PC-3 (cell line): ENCODE measurements around the gene ARHGDIG. TPM values are rescaled to one million over a fixed set of nuclear protein-coding genes. Genes with fewer than 3 reads are reported as not detected.

Source experiments
- ATAC-seq: fragments of 200-7000 bp; cut with Tn5 transposase; 2 replicates; pipeline ENCODE4 v1.9.1; 2020; ENCODE audit warnings: mild to moderate bottlenecking, moderate library complexity
- BruUV-seq: library from RNA; stranded (reverse); fragments of 400-500 nt; replicated peaks from 2 replicates; lab custom pipeline; 2021; lab: Mats Ljungman, UMichigan
- CTCF ChIA-PET: fragments of 300-600 bp; sonication (Branson Sonifier 250); formaldehyde crosslinking; loops from one replicate; lab custom pipeline; 2022; ENCODE audit warnings: antibody characterized with exemption; lab: Charles Lee
- POLR2A ChIA-PET: fragments of 300-600 bp; sonication (Branson Sonifier 250); formaldehyde crosslinking; loops from one replicate; lab custom pipeline; 2022; ENCODE audit warnings: antibody characterized with exemption; ENCODE audit not compliant: unreplicated experiment; lab: Charles Lee
- DNase-seq: peaks from one replicate; pipeline ENCODE4 v3.0.0-alpha.2; 2015
- H2AFZ ChIP-seq: fragments of 300-600 bp; sonication (generic); 2 replicates; pipeline ENCODE4 v1.6.0; 2016; ENCODE audit warnings: antibody characterized with exemption, low read length
- H3F3A ChIP-seq: fragments of 300-600 bp; sonication (generic); one replicate; pipeline ENCODE4 v1.6.0; 2017; ENCODE audit warnings: antibody characterized with exemption, low read length, control low read depth, mild to moderate bottlenecking; ENCODE audit not compliant: unreplicated experiment
- H3K27ac ChIP-seq: fragments of 300-600 bp; sonication (generic); 2 replicates; pipeline ENCODE4 v1.5.1; 2016; ENCODE audit warnings: mild to moderate bottlenecking, low read length
- H3K27me3 ChIP-seq: fragments of 300-600 bp; sonication (generic); 2 replicates; pipeline ENCODE4 v1.6.1; 2016; ENCODE audit warnings: low read length, mixed read lengths
- H3K36me3 ChIP-seq: fragments of 300-600 bp; sonication (generic); 2 replicates; pipeline ENCODE4 v1.6.1; 2016; ENCODE audit warnings: low read depth, mixed run types, low read length, mixed read lengths
- H3K4me1 ChIP-seq: fragments of 300-600 bp; sonication (generic); 2 replicates; pipeline ENCODE4 v1.5.1; 2016; ENCODE audit warnings: low read length; ENCODE audit not compliant: insufficient read depth
- H3K4me2 ChIP-seq: fragments of 300-600 bp; sonication (generic); 2 replicates; pipeline ENCODE4 v1.6.0; 2016; ENCODE audit warnings: low read length
- H3K4me3 ChIP-seq: fragments of 300-600 bp; sonication (generic); 2 replicates; pipeline ENCODE4 v1.5.1; 2016; ENCODE audit warnings: mild to moderate bottlenecking, low read length, mixed read lengths
- H3K79me2 ChIP-seq: fragments of 300-600 bp; sonication (generic); 2 replicates; pipeline ENCODE4 v1.6.1; 2017; ENCODE audit warnings: low read length, mixed read lengths
- H3K9ac ChIP-seq: fragments of 300-600 bp; sonication (generic); 2 replicates; pipeline ENCODE4 v1.6.0; 2016; ENCODE audit warnings: mild to moderate bottlenecking, low read length
- H3K9me2 ChIP-seq: fragments of 300-600 bp; sonication (generic); replicated peaks from 2 replicates; pipeline ENCODE4 v1.6.1; 2016; ENCODE audit warnings: mixed run types, low read length, mixed read lengths
- H3K9me3 ChIP-seq: fragments of 300-600 bp; sonication (generic); 2 replicates; pipeline ENCODE4 v1.6.1; 2016; ENCODE audit warnings: low read length, mixed read lengths
- H4K20me1 ChIP-seq: fragments of 300-600 bp; sonication (generic); 2 replicates; pipeline ENCODE4 v1.6.1; 2016; ENCODE audit warnings: low read length, mixed read lengths
- EZH2 ChIP-seq: fragments of 300-600 bp; sonication (generic); IDR thresholded peaks from one replicate; pipeline ENCODE4 v1.6.1; 2017; ENCODE audit warnings: antibody characterized with exemption, mild to moderate bottlenecking, low read length; ENCODE audit not compliant: unreplicated experiment
- EZH2phosphoT487 ChIP-seq: fragments of 300-600 bp; sonication (generic); IDR thresholded peaks from 2 replicates; pipeline ENCODE4 v1.6.1; 2018; ENCODE audit warnings: mild to moderate bottlenecking, antibody characterized with exemption, low read length, borderline replicate concordance
- intact Hi-C: fragments of 100-400 bp; cut with micrococcal nuclease; formaldehyde crosslinking; loops from 2 replicates; pipeline ENCODE4 v1.9.0; 2023
- total RNA-seq: library from RNA; depleted of rRNA; stranded (reverse); fragments of >200 nt; gene quantifications from 2 replicates; pipeline ENCODE4 v1.2.3, GENCODE V29; 2014
- TF ChIP-seq, protein P1 (sequence below): fragments of 300-600 bp; sonication (generic); conservative IDR thresholded peaks from 2 replicates; pipeline ENCODE4 v1.5.1; 2017; ENCODE audit warnings: antibody characterized with exemption, low read depth, mild to moderate bottlenecking, low read length

Gene ARHGDIG
- total RNA-seq, 1 experiment from 2014 or later: not detected

DNA sequence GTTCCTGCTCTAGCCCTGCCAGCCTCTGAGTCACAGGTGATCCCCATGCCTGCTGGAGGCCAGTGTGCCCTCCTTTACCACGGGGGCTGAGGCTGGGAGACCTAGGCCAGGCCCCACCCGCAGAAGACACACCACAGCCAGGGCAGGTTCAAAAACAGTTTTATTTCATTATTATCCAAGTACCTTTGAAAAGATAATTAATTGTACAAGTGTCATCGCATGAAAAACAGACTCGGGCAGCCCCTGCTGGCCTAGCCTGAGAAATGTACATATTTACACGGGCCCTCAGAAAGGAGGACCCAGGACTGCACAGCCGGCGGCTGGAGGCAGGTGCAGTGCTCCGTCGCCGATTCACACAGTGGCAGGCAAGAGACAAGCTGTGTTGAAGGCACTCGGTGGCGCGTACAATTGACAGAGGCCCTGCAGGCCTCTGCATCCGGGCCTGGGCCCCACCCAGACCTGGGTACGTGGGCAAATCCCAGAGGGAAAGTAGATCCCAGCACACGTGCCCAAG lies 7.0 kb downstream of the ARHGDIG start:
- CTCF ChIA-PET: no interaction called here
- TF ChIP-seq EZH2 (no peak), EZH2phosphoT487 (no peak)
- TF ChIP-seq, protein P1, sequence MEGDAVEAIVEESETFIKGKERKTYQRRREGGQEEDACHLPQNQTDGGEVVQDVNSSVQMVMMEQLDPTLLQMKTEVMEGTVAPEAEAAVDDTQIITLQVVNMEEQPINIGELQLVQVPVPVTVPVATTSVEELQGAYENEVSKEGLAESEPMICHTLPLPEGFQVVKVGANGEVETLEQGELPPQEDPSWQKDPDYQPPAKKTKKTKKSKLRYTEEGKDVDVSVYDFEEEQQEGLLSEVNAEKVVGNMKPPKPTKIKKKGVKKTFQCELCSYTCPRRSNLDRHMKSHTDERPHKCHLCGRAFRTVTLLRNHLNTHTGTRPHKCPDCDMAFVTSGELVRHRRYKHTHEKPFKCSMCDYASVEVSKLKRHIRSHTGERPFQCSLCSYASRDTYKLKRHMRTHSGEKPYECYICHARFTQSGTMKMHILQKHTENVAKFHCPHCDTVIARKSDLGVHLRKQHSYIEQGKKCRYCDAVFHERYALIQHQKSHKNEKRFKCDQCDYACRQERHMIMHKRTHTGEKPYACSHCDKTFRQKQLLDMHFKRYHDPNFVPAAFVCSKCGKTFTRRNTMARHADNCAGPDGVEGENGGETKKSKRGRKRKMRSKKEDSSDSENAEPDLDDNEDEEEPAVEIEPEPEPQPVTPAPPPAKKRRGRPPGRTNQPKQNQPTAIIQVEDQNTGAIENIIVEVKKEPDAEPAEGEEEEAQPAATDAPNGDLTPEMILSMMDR: no peak; the same call in 1 of the 2 replicates

DNA sequence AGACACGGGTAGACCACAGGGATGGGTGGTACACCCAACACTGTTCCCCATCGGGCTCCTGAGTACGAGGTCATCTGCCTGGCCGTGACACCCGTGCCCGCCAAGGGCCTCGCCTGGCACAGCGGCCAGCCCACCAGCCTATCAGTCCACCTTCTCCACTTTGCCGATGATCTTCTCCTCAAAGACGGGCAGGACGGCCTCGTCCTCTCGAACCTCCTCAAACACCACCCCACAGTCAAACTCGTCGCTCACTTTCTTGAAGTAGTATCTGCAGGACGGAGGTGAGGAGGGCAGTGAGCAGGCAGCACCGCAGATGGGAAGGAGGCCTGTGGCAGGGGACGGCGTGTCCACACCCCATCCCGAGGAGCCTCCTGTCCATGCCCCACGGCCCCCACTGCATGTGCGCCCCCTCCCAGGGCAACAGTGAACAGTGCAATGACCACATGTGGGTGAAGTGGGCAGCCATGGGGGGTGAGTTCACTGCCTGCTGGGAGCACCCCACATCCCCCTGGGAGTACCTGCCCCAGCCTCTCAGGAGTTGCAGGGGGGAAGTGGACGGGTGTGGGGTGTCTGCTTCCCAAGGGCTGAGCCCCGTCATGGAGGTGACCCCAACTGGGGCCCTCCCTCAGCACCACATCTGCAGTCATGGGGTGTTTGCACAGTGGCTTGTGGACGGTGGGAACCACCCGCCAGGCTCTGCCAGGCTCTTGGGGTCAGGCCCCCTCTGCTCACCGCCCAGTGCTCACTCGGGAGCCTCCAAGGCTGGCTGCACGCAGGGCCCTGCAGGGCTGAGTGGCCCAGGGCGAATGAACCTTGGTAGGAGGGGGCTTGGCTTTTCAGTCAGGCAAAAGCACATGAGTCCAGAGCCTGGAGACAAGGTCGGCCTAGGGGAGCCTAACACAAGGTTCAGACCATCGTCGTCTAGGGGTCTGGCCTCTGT lies 7.9 kb downstream of the ARHGDIG start:
- H3K4me3 ChIP-seq: no peak overlapping the region
- POLR2A ChIA-PET: no interaction called here
- no peaks in the 10 kb centered on the region; the same call in 1 of the 2 replicates for H3K36me3 ChIP-seq
- H4K20me1 ChIP-seq: no peaks in the 10 kb centered on the region
- no TSS peak for BruUV-seq
- no peak for DNase-seq
- no peaks in the 10 kb centered on the region for H3K9me3 ChIP-seq
- H3K27me3 ChIP-seq: no peaks in the 10 kb centered on the region
- no peak for ATAC-seq
- TF ChIP-seq, protein P1: no peak
- TF ChIP-seq EZH2phosphoT487 (no peak), EZH2 (no peak)
- H3K9me2 ChIP-seq: no peaks in the 10 kb centered on the region
- H3K27ac ChIP-seq: no peak overlapping the region
- no peaks in the 10 kb centered on the region for H3K4me1 ChIP-seq
- H3F3A ChIP-seq: no peaks in the 10 kb centered on the region
- no peaks in the 10 kb centered on the region for H3K79me2 ChIP-seq
- H3K4me2 ChIP-seq: no peak overlapping the region
- CTCF ChIA-PET: no interaction called here
- no peak overlapping the region for H3K9ac ChIP-seq
- no peak overlapping the region for H2AFZ ChIP-seq
- intact Hi-C loops: no loop called here

More for the DNA sequence above, 7.0 kb downstream of the ARHGDIG start:
- Histone ChIP-seq H3K9me2 (no peaks in the 10 kb centered on the region), H3K4me3 (no peak overlapping the region), H2AFZ (no peak overlapping the region), H3K27me3 (no peaks in the 10 kb centered on the region), H3K4me1 (no peaks in the 10 kb centered on the region), H4K20me1 (no peaks in the 10 kb centered on the region), H3K27ac (no peak overlapping the region), H3K9me3 (no peaks in the 10 kb centered on the region), H3K36me3 (no peaks in the 10 kb centered on the region; the same call in 1 of the 2 replicates), H3K79me2 (no peaks in the 10 kb centered on the region), H3K9ac (no peak overlapping the region), H3F3A (no peaks in the 10 kb centered on the region), H3K4me2 (no peak overlapping the region)
- intact Hi-C loops: no loop called here
- peak; percentile 29; the same call in 1 of the 2 replicates for ATAC-seq
- no peak for DNase-seq
- BruUV-seq: no TSS peak
- POLR2A ChIA-PET: no interaction called here
